ENCODE data around the gene BFSP1.

The BFSP1 gene

DNA sequence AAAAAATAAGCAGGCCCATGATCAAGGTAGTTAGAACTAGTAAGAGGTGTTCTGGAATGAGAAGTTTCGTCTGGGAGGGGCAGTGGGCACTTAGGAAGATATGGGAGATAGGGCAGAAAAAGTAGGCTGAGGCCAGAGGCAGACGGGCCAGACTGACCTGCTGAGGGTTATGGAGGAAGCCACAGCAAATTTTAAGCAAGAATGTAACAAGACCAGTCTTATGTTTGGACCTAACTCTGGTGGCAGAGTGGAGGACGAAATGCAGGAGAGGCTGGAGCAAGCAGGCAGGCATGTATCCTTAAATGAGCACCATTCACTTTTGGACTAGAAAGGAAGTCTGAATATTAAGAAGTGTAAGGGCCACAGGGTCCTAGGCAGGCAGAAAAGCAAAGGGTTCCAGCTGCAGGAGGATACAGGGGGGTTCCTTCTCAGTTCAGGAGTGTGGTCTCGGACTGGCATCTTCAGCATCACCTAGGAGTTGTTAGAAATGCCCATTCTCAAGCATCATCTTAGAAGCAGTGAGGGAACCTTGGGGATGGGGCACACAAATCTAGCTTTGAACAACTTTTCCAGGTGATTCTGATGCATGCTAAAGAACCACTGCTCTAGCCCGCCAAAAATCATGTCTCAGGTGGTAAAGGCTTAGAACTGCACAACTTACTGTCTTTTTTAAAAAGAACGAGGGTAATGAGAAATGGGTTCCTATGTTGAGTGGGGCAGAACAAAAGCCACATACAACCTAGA, 37.0 kb upstream of the BFSP1 start:
- no peaks in the 10 kb centered on the region for H3K36me3 ChIP-seq (ENCODE audit: control insufficient read depth, insufficient read depth, low read length)
- H3K9ac ChIP-seq (ENCODE audit: low read length): peak overlapping the region; percentile 50
- no peaks in the 10 kb centered on the region for H3K27me3 ChIP-seq (ENCODE audit: control insufficient read depth, insufficient read depth, low read length)
- H3K27ac ChIP-seq (ENCODE audit: low read depth, low read length): peak overlapping the region; percentile 100
- peak overlapping the region; percentile 84 for H3K4me3 ChIP-seq (ENCODE audit: low read length)
- peaks cover 21% of the 10 kb centered on the region for H3K4me1 ChIP-seq (ENCODE audit: control insufficient read depth, insufficient read depth, low read length)

- Histone ChIP-seq H3K36me3 (ENCODE audit: control insufficient read depth, insufficient read depth, low read length) (no peaks in the 10 kb centered on the region), H3K27me3 (ENCODE audit: control insufficient read depth, insufficient read depth, low read length) (no peaks in the 10 kb centered on the region), H3K9ac (ENCODE audit: low read length) (no peak overlapping the region), H3K27ac (ENCODE audit: low read depth, low read length) (peak overlapping the region; percentile 100), H3K4me3 (ENCODE audit: low read length) (no peak overlapping the region), H3K4me1 (ENCODE audit: control insufficient read depth, insufficient read depth, low read length) (peaks cover 24% of the 10 kb centered on the region)
These were observed 35.2 kb upstream of the BFSP1 start for GRCh38 chr20:17566345-17566744.

DNA sequence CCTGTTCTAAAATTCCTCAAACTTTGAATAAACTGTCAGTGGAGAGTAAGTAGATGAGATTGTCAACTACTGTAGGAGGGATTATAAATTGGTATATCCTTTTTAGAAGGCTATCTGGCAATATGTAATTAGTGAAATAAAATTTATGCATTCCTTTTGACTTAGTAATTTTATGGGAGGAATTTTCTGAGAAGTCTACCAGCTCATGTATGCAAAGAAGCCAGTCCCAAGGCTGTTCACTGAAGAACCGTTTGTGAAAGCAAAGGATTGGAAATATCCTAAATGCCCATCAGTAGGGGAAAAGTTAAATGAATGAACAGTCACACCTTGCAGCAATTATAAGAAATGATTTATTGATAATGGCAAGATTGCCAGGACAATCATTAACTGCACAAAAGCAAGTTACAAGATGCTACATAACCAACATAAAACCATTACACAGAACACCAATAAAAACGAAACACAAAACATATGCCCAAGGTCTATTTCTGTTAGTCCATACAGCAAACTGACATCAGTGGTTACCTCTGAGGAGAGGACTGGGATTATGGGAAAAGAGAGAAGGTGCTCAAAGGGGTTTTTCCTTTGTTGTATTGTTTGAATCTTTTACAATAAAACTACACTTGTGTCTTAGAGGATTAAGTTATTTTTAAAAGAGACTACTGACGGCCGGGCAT, 34.1 kb upstream of the BFSP1 start:
- no peak overlapping the region for H3K9ac ChIP-seq (ENCODE audit: low read length)
- no peak overlapping the region for H3K4me3 ChIP-seq (ENCODE audit: low read length)
- no peaks in the 10 kb centered on the region for H3K27me3 ChIP-seq (ENCODE audit: control insufficient read depth, insufficient read depth, low read length)
- H3K4me1 ChIP-seq (ENCODE audit: control insufficient read depth, insufficient read depth, low read length): peaks cover 24% of the 10 kb centered on the region
- H3K27ac ChIP-seq (ENCODE audit: low read depth, low read length): peak overlapping the region; percentile 52
- H3K36me3 ChIP-seq (ENCODE audit: control insufficient read depth, insufficient read depth, low read length): no peaks in the 10 kb centered on the region

- Histone ChIP-seq H3K4me1 (ENCODE audit: control insufficient read depth, insufficient read depth, low read length) (peaks cover 35% of the 10 kb centered on the region), H3K27ac (ENCODE audit: low read depth, low read length) (peak overlapping the region; percentile 82), H3K9ac (ENCODE audit: low read length) (no peak overlapping the region), H3K4me3 (ENCODE audit: low read length) (no peak overlapping the region), H3K27me3 (ENCODE audit: control insufficient read depth, insufficient read depth, low read length) (no peaks in the 10 kb centered on the region), H3K36me3 (ENCODE audit: control insufficient read depth, insufficient read depth, low read length) (no peaks in the 10 kb centered on the region)
These were observed 31.7 kb upstream of the BFSP1 start for GRCh38 chr20:17562804-17563305.

- peak overlapping the region; percentile 94 for H3K27ac ChIP-seq (ENCODE audit: low read depth, low read length)
- H3K4me1 ChIP-seq (ENCODE audit: control insufficient read depth, insufficient read depth, low read length): peaks cover 38% of the 10 kb centered on the region
- no peak overlapping the region for H3K9ac ChIP-seq (ENCODE audit: low read length)
- H3K4me3 ChIP-seq (ENCODE audit: low read length): no peak overlapping the region
- no peaks in the 10 kb centered on the region for H3K27me3 ChIP-seq (ENCODE audit: control insufficient read depth, insufficient read depth, low read length)
- H3K36me3 ChIP-seq (ENCODE audit: control insufficient read depth, insufficient read depth, low read length): no peaks in the 10 kb centered on the region
These were observed 29.3 kb upstream of the BFSP1 start for GRCh38 chr20:17560344-17561074.

GRCh38 chr20:17559338-17559737, 28.2 kb upstream of the BFSP1 start:
- Histone ChIP-seq H3K4me1 (ENCODE audit: control insufficient read depth, insufficient read depth, low read length) (peaks cover 31% of the 10 kb centered on the region), H3K36me3 (ENCODE audit: control insufficient read depth, insufficient read depth, low read length) (no peaks in the 10 kb centered on the region), H3K27ac (ENCODE audit: low read depth, low read length) (peak overlapping the region; percentile 94), H3K27me3 (ENCODE audit: control insufficient read depth, insufficient read depth, low read length) (no peaks in the 10 kb centered on the region), H3K9ac (ENCODE audit: low read length) (no peak overlapping the region), H3K4me3 (ENCODE audit: low read length) (no peak overlapping the region)

DNA sequence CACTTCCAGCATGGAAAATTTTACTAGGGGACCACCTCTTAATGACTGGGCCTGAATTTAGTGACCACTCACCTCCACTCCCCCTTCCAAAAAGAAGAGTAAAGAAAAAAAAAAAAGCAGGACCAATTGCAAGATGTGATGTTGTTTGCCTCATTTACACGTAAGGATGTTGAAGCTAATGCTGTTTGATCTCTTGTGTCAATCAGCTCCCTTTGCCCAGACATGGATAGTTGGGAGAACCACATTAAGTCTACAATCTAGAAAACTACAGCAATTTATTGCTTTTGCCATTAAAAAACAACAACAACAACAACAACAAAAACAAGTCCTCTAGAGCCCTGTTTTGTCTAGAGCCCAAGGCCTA, 27.7 kb upstream of the BFSP1 start:
- peak overlapping the region; percentile 94 for H3K27ac ChIP-seq (ENCODE audit: low read depth, low read length)
- no peaks in the 10 kb centered on the region for H3K36me3 ChIP-seq (ENCODE audit: control insufficient read depth, insufficient read depth, low read length)
- peaks cover 31% of the 10 kb centered on the region for H3K4me1 ChIP-seq (ENCODE audit: control insufficient read depth, insufficient read depth, low read length)
- no peaks in the 10 kb centered on the region for H3K27me3 ChIP-seq (ENCODE audit: control insufficient read depth, insufficient read depth, low read length)
- H3K4me3 ChIP-seq (ENCODE audit: low read length): no peak overlapping the region
- no peak overlapping the region for H3K9ac ChIP-seq (ENCODE audit: low read length)

DNA sequence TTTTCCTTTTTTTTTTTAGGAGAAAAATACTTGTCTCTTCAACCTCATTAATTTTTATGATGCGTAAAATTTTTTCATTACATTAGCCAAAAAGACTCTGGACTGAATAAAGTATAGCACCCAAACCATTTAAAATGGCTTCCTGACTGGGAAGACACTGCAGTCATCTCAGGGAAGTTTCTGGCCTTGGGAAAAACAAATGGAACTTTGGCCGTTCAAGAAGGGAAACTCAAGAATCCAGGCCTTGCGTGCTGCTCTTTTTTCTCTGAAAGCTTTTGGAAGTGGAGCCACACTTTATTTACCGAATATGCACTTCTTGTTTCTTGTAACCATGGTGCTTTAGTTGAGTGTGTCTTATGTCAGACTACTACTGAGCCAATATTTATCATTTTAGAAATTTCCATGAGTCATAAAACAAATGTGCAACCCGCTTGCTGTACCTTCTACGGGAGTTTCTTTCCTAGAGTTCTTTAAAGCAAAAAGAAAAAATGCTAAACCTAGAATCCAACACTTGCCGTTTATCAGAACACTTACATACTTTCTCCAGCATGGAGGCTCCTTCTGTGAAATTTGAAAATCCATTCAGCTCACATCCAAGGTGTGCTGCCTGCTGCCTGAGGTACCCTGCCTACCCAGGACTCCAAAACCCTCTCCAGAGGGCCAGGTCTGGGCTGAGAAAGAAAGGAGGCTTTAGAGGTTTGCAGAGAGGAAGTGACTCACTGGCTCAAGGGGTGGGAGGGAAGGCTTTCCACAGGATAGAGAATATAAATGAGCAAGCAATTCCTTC, 27.2 kb upstream of the BFSP1 start:
- no peak overlapping the region for H3K9ac ChIP-seq (ENCODE audit: low read length)
- H3K4me1 ChIP-seq (ENCODE audit: control insufficient read depth, insufficient read depth, low read length): peaks cover 31% of the 10 kb centered on the region
- H3K27ac ChIP-seq (ENCODE audit: low read depth, low read length): peak overlapping the region; percentile 94
- H3K36me3 ChIP-seq (ENCODE audit: control insufficient read depth, insufficient read depth, low read length): no peaks in the 10 kb centered on the region
- H3K4me3 ChIP-seq (ENCODE audit: low read length): no peak overlapping the region
- no peaks in the 10 kb centered on the region for H3K27me3 ChIP-seq (ENCODE audit: control insufficient read depth, insufficient read depth, low read length)

DNA sequence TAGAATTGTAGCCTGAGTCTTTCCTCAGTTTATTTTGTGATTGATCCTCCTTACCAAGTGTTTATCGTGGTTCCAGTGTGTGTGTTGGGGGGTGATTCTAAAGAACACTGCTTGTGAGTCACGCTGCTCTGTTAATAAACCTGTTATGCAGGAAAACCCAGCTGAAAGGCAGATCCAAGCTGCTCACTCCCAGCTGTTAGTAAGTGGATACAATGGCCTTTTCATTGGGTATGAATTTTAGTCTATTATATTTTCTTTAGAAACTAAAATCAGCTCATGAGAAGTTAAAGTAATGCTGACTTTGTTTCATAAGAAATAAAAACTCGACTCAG, 26.5 kb upstream of the BFSP1 start:
- Histone ChIP-seq H3K27me3 (ENCODE audit: control insufficient read depth, insufficient read depth, low read length) (no peaks in the 10 kb centered on the region), H3K9ac (ENCODE audit: low read length) (no peak overlapping the region), H3K4me3 (ENCODE audit: low read length) (no peak overlapping the region), H3K27ac (ENCODE audit: low read depth, low read length) (peak overlapping the region; percentile 94), H3K4me1 (ENCODE audit: control insufficient read depth, insufficient read depth, low read length) (peaks cover 28% of the 10 kb centered on the region), H3K36me3 (ENCODE audit: control insufficient read depth, insufficient read depth, low read length) (no peaks in the 10 kb centered on the region)

GRCh38 chr20:17556837-17557674, 25.9 kb upstream of the BFSP1 start:
- Histone ChIP-seq H3K4me1 (ENCODE audit: control insufficient read depth, insufficient read depth, low read length) (peaks cover 28% of the 10 kb centered on the region), H3K4me3 (ENCODE audit: low read length) (no peak overlapping the region), H3K9ac (ENCODE audit: low read length) (no peak overlapping the region), H3K27me3 (ENCODE audit: control insufficient read depth, insufficient read depth, low read length) (no peaks in the 10 kb centered on the region), H3K36me3 (ENCODE audit: control insufficient read depth, insufficient read depth, low read length) (no peaks in the 10 kb centered on the region), H3K27ac (ENCODE audit: low read depth, low read length) (peak overlapping the region; percentile 94)

GRCh38 chr20:17555106-17555505, 23.9 kb upstream of the BFSP1 start:
- H3K27me3 ChIP-seq (ENCODE audit: control insufficient read depth, insufficient read depth, low read length): no peaks in the 10 kb centered on the region
- no peaks in the 10 kb centered on the region for H3K36me3 ChIP-seq (ENCODE audit: control insufficient read depth, insufficient read depth, low read length)
- H3K4me3 ChIP-seq (ENCODE audit: low read length): no peak overlapping the region
- no peak overlapping the region for H3K27ac ChIP-seq (ENCODE audit: low read depth, low read length)
- peaks cover 30% of the 10 kb centered on the region for H3K4me1 ChIP-seq (ENCODE audit: control insufficient read depth, insufficient read depth, low read length)
- no peak overlapping the region for H3K9ac ChIP-seq (ENCODE audit: low read length)
